Measurements from ENCODE around the gene PHETA2.

Gene PHETA2

DNA sequence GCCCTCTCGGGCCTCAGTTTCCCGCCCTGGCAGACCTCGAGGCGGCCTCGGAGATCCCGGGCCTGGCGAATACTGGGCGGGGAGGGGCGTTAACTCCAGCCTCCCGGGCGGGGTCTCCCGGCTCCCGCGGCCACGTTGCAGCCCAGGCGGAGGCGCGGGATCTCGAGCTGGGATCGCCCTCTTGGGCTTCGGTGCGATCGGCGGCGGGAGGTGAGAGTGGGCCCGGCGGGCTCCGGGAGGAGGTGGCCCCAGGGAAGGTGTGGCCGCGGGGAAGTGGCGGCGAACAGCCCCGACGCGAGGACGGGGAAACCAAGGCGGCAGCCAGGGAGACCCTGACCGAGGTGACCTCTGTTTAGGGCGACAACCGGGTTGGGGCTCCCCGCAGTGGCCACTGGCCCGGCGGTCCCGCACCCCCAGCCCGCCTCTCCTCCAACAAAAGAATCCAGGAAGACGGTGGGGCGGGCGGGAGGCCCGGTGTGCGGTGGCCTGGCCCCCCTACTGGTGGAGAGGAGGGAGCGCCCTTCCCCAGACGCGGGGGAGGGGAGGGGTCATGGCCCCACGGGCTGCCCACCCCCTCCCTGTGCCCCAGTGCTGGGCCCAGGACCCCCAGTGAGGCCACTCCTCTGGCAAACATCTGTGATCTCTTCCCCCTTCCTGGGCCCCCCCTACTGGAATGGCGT, at the start of gene PHETA2:
Gene PHETA2 (plus strand): TSS at position 117 of the 680 bp plus-strand sequence. CDS start 3,046 bp downstream, outside the sequence.
- Histone ChIP-seq H3K4me1 (ENCODE audit: control insufficient read depth, insufficient read depth, low read length) (peaks cover 64% of the 10 kb centered on the region), H3K27me3 (ENCODE audit: control insufficient read depth in 1 of 2, insufficient read depth in 2 of 2, low read length in 2 of 2) (no peaks in the 10 kb centered on the region), H3K9ac (ENCODE audit: low read length in 2 of 2) (peak within 1 kb of the TSS; percentile 74 to 82), H3K27ac (ENCODE audit: low read length) (peak within 1 kb of the TSS; percentile 80), H3K36me3 (ENCODE audit: control insufficient read depth in 2 of 2, insufficient read depth in 2 of 2, low read length in 2 of 2) (peaks cover 5 to 12% of the 10 kb centered on the region in 2 donors), H3K4me3 (ENCODE audit: low read length in 2 of 2) (peak within 1 kb of the TSS; percentile 45 to 81), H3K9me3 (ENCODE audit: control insufficient read depth in 2 of 2, low read length in 2 of 2) (no peaks in the 10 kb centered on the region)

DNA sequence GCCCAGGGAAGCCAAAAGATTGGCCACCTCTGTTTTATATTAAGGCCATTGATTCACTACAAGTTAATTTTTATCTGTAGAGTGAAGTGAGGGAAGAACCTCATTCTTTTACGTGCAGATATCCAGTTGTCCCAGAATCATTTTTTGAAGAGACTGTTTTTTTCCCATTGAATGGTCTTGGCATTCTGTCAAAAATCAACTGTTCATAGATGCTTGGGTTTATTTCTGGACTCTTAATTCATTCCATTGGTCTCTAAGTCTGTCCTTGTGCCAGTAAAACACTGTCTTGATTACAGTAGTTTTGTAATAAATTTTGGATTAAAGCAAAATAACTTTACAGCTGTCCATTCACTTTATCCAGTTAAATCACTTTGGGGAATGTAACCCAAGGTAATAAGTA, 48.6 kb upstream of the PHETA2 start:
- no peaks in the 10 kb centered on the region for H3K36me3 ChIP-seq (ENCODE audit: control insufficient read depth in 2 of 2, insufficient read depth in 2 of 2, low read length in 2 of 2)
- no peak overlapping the region for H3K27ac ChIP-seq (ENCODE audit: low read length)
- no peaks in the 10 kb centered on the region for H3K27me3 ChIP-seq (ENCODE audit: control insufficient read depth in 1 of 2, insufficient read depth in 2 of 2, low read length in 2 of 2)
- no peak overlapping the region for H3K9ac ChIP-seq (ENCODE audit: low read length in 2 of 2)
- H3K9me3 ChIP-seq (ENCODE audit: control insufficient read depth in 2 of 2, low read length in 2 of 2): no peaks in the 10 kb centered on the region
- no peak overlapping the region for H3K4me3 ChIP-seq (ENCODE audit: low read length in 2 of 2)
- no peaks in the 10 kb centered on the region for H3K4me1 ChIP-seq (ENCODE audit: control insufficient read depth, insufficient read depth, low read length)

- Histone ChIP-seq H3K36me3 (ENCODE audit: control insufficient read depth in 2 of 2, insufficient read depth in 2 of 2, low read length in 2 of 2) (no peaks in the 10 kb centered on the region), H3K27me3 (ENCODE audit: control insufficient read depth in 1 of 2, insufficient read depth in 2 of 2, low read length in 2 of 2) (no peaks in the 10 kb centered on the region), H3K4me3 (ENCODE audit: low read length in 2 of 2) (no peak overlapping the region), H3K9me3 (ENCODE audit: control insufficient read depth in 2 of 2, low read length in 2 of 2) (no peaks in the 10 kb centered on the region), H3K27ac (ENCODE audit: low read length) (no peak overlapping the region), H3K4me1 (ENCODE audit: control insufficient read depth, insufficient read depth, low read length) (no peaks in the 10 kb centered on the region), H3K9ac (ENCODE audit: low read length in 2 of 2) (no peak overlapping the region)
These were observed 47.3 kb upstream of the PHETA2 start for GRCh38 chr22:42026705-42027104.

- Histone ChIP-seq H3K27ac (ENCODE audit: low read length) (no peak overlapping the region), H3K4me1 (ENCODE audit: control insufficient read depth, insufficient read depth, low read length) (no peaks in the 10 kb centered on the region), H3K4me3 (ENCODE audit: low read length in 2 of 2) (no peak overlapping the region), H3K9ac (ENCODE audit: low read length in 2 of 2) (no peak overlapping the region), H3K36me3 (ENCODE audit: control insufficient read depth in 2 of 2, insufficient read depth in 2 of 2, low read length in 2 of 2) (no peaks in the 10 kb centered on the region), H3K27me3 (ENCODE audit: control insufficient read depth in 1 of 2, insufficient read depth in 2 of 2, low read length in 2 of 2) (no peaks in the 10 kb centered on the region), H3K9me3 (ENCODE audit: control insufficient read depth in 2 of 2, low read length in 2 of 2) (no peaks in the 10 kb centered on the region)
These were observed 40.5 kb upstream of the PHETA2 start for GRCh38 chr22:42033263-42034181.

GRCh38 chr22:42035256-42035655, 38.8 kb upstream of the PHETA2 start:
- Histone ChIP-seq H3K9me3 (ENCODE audit: control insufficient read depth in 2 of 2, low read length in 2 of 2) (no peaks in the 10 kb centered on the region), H3K4me1 (ENCODE audit: control insufficient read depth, insufficient read depth, low read length) (no peaks in the 10 kb centered on the region), H3K9ac (ENCODE audit: low read length in 2 of 2) (no peak overlapping the region), H3K36me3 (ENCODE audit: control insufficient read depth in 2 of 2, insufficient read depth in 2 of 2, low read length in 2 of 2) (no peaks in the 10 kb centered on the region), H3K27ac (ENCODE audit: low read length) (no peak overlapping the region), H3K27me3 (ENCODE audit: control insufficient read depth in 1 of 2, insufficient read depth in 2 of 2, low read length in 2 of 2) (no peaks in the 10 kb centered on the region), H3K4me3 (ENCODE audit: low read length in 2 of 2) (no peak overlapping the region)

DNA sequence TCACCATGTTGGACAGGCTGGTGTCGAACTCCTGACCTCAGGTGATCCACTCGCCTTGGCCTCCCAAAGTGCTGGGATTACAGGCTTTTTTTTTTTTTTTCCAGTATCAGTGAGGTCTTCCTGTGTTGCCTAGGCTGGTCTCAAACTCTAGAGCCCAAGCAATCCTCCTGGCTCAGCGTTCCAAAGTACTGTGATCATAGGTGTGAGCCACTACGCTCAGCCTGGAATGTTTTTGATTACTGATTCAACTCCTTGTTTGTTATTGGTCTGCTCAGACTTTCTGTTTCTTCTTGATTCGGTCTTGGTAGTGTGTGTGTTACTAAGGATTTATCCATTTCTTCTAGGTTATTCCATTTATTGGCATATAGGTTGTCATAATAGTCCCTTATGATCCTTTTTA, 34.8 kb upstream of the PHETA2 start:
- H3K36me3 ChIP-seq (ENCODE audit: control insufficient read depth in 2 of 2, insufficient read depth in 2 of 2, low read length in 2 of 2): peaks cover 0 to 3% of the 10 kb centered on the region in 2 donors
- H3K27ac ChIP-seq (ENCODE audit: low read length): no peak overlapping the region
- no peak overlapping the region for H3K9ac ChIP-seq (ENCODE audit: low read length in 2 of 2)
- H3K9me3 ChIP-seq (ENCODE audit: control insufficient read depth in 2 of 2, low read length in 2 of 2): no peaks in the 10 kb centered on the region
- no peak overlapping the region for H3K4me3 ChIP-seq (ENCODE audit: low read length in 2 of 2)
- H3K4me1 ChIP-seq (ENCODE audit: control insufficient read depth, insufficient read depth, low read length): no peaks in the 10 kb centered on the region
- no peaks in the 10 kb centered on the region for H3K27me3 ChIP-seq (ENCODE audit: control insufficient read depth in 1 of 2, insufficient read depth in 2 of 2, low read length in 2 of 2)

GRCh38 chr22:42041784-42042183, 32.3 kb upstream of the PHETA2 start:
- no peaks in the 10 kb centered on the region for H3K4me1 ChIP-seq (ENCODE audit: control insufficient read depth, insufficient read depth, low read length)
- no peak overlapping the region for H3K4me3 ChIP-seq (ENCODE audit: low read length in 2 of 2)
- H3K9me3 ChIP-seq (ENCODE audit: control insufficient read depth in 2 of 2, low read length in 2 of 2): no peaks in the 10 kb centered on the region
- H3K27ac ChIP-seq (ENCODE audit: low read length): no peak overlapping the region
- H3K27me3 ChIP-seq (ENCODE audit: control insufficient read depth in 1 of 2, insufficient read depth in 2 of 2, low read length in 2 of 2): no peaks in the 10 kb centered on the region
- H3K36me3 ChIP-seq (ENCODE audit: control insufficient read depth in 2 of 2, insufficient read depth in 2 of 2, low read length in 2 of 2): peaks cover 0 to 3% of the 10 kb centered on the region in 2 donors
- no peak overlapping the region for H3K9ac ChIP-seq (ENCODE audit: low read length in 2 of 2)

- Histone ChIP-seq H3K9ac (ENCODE audit: low read length in 2 of 2) (no peak overlapping the region), H3K36me3 (ENCODE audit: control insufficient read depth in 2 of 2, insufficient read depth in 2 of 2, low read length in 2 of 2) (no peaks in the 10 kb centered on the region), H3K4me3 (ENCODE audit: low read length in 2 of 2) (no peak overlapping the region), H3K27me3 (ENCODE audit: control insufficient read depth in 1 of 2, insufficient read depth in 2 of 2, low read length in 2 of 2) (no peaks in the 10 kb centered on the region), H3K27ac (ENCODE audit: low read length) (no peak overlapping the region), H3K9me3 (ENCODE audit: control insufficient read depth in 2 of 2, low read length in 2 of 2) (no peaks in the 10 kb centered on the region), H3K4me1 (ENCODE audit: control insufficient read depth, insufficient read depth, low read length) (no peaks in the 10 kb centered on the region)
These were observed 23.3 kb upstream of the PHETA2 start for GRCh38 chr22:42050641-42051180.

- no peak overlapping the region for H3K9ac ChIP-seq (ENCODE audit: low read length in 2 of 2)
- H3K36me3 ChIP-seq (ENCODE audit: control insufficient read depth in 2 of 2, insufficient read depth in 2 of 2, low read length in 2 of 2): no peaks in the 10 kb centered on the region
- H3K4me3 ChIP-seq (ENCODE audit: low read length in 2 of 2): no peak overlapping the region
- no peak overlapping the region for H3K27ac ChIP-seq (ENCODE audit: low read length)
- no peaks in the 10 kb centered on the region for H3K9me3 ChIP-seq (ENCODE audit: control insufficient read depth in 2 of 2, low read length in 2 of 2)
- no peaks in the 10 kb centered on the region for H3K4me1 ChIP-seq (ENCODE audit: control insufficient read depth, insufficient read depth, low read length)
- no peaks in the 10 kb centered on the region for H3K27me3 ChIP-seq (ENCODE audit: control insufficient read depth in 1 of 2, insufficient read depth in 2 of 2, low read length in 2 of 2)
These were observed 21.3 kb upstream of the PHETA2 start for GRCh38 chr22:42052765-42053164.

GRCh38 chr22:42056757-42057511, 17.1 kb upstream of the PHETA2 start:
- no peak overlapping the region for H3K9ac ChIP-seq (ENCODE audit: low read length in 2 of 2)
- H3K27me3 ChIP-seq (ENCODE audit: control insufficient read depth in 1 of 2, insufficient read depth in 2 of 2, low read length in 2 of 2): no peaks in the 10 kb centered on the region
- H3K27ac ChIP-seq (ENCODE audit: low read length): no peak overlapping the region
- H3K4me3 ChIP-seq (ENCODE audit: low read length in 2 of 2): no peak overlapping the region
- H3K36me3 ChIP-seq (ENCODE audit: control insufficient read depth in 2 of 2, insufficient read depth in 2 of 2, low read length in 2 of 2): peaks cover 19 to 22% of the 10 kb centered on the region in 2 donors
- no peaks in the 10 kb centered on the region for H3K9me3 ChIP-seq (ENCODE audit: control insufficient read depth in 2 of 2, low read length in 2 of 2)
- no peaks in the 10 kb centered on the region for H3K4me1 ChIP-seq (ENCODE audit: control insufficient read depth, insufficient read depth, low read length)

Measured in stomach smooth muscle (tissue), 2 donors.